ENCODE measurements around the gene CALY. TPM values are rescaled to one million over a fixed set of nuclear protein-coding genes. Genes with fewer than 3 reads are reported as not detected.

Gene CALY
- total RNA-seq, 1 experiment from 2014 or later, result not detected

- Histone ChIP-seq H3K4me1 (ENCODE audit: insufficient read depth, low read length, poor library complexity, severe bottlenecking) (peaks cover 18% of the 10 kb centered on the region), H3K27me3 (replicated peaks; ENCODE audit: insufficient read depth, low read depth, low read length, poor library complexity) (peaks cover 28% of the 10 kb centered on the region), H3K9me3 (ENCODE audit: low read depth, low read length, poor library complexity, severe bottlenecking) (no peaks in the 10 kb centered on the region), H3K4me3 (ENCODE audit: low read depth, low read length, poor library complexity, severe bottlenecking) (no peak overlapping the region), H3K36me3 (ENCODE audit: insufficient read depth, low read length, poor library complexity, severe bottlenecking) (no peaks in the 10 kb centered on the region), H3K27ac (ENCODE audit: low read depth, low read length, poor library complexity, severe bottlenecking) (no peak overlapping the region)
- intact Hi-C loops (cut with micrococcal nuclease; ENCODE audit: unreplicated experiment), result no loop called here
- no TSS peak for BruUV-seq (replicated peaks)
- POLR2A ChIA-PET (ENCODE audit: low non-redundant PET), result no interaction called here
- no peak for DNase-seq (ENCODE audit: low spot score)
- TF ChIP-seq CTCF (conservative IDR thresholded peaks at IDR 0.05; ENCODE audit: low read depth, low read length) (no peak), EZH2 (IDR thresholded peaks at IDR 0.05; ENCODE audit: borderline replicate concordance, low read depth, low read length, poor library complexity, severe bottlenecking) (no peak)
- CTCF ChIA-PET, result no interaction called here
Observed at GRCh38 chr10:133339708-133340380, 3.1 kb upstream of the CALY start.

GRCh38 chr10:133338080-133339071, 1.7 kb upstream of the CALY start:
- Histone ChIP-seq H3K4me1 (ENCODE audit: insufficient read depth, low read length, poor library complexity, severe bottlenecking) (peaks cover 18% of the 10 kb centered on the region), H3K27me3 (replicated peaks; ENCODE audit: insufficient read depth, low read depth, low read length, poor library complexity) (peaks cover 38% of the 10 kb centered on the region), H3K36me3 (ENCODE audit: insufficient read depth, low read length, poor library complexity, severe bottlenecking) (no peaks in the 10 kb centered on the region), H3K9me3 (ENCODE audit: low read depth, low read length, poor library complexity, severe bottlenecking) (no peaks in the 10 kb centered on the region), H3K4me3 (ENCODE audit: low read depth, low read length, poor library complexity, severe bottlenecking) (no peak overlapping the region), H3K27ac (ENCODE audit: low read depth, low read length, poor library complexity, severe bottlenecking) (no peak overlapping the region)
- TF ChIP-seq CTCF (conservative IDR thresholded peaks at IDR 0.05; ENCODE audit: low read depth, low read length), result no peak
- TF ChIP-seq EZH2 (IDR thresholded peaks at IDR 0.05; ENCODE audit: borderline replicate concordance, low read depth, low read length, poor library complexity, severe bottlenecking), result no peak
- BruUV-seq (replicated peaks), result no TSS peak
- no peak for DNase-seq (ENCODE audit: low spot score)
- ChIA-PET CTCF (no interaction called here), POLR2A (ENCODE audit: low non-redundant PET) (no interaction called here)
- intact Hi-C loops (cut with micrococcal nuclease; ENCODE audit: unreplicated experiment), result no loop called here

DNA sequence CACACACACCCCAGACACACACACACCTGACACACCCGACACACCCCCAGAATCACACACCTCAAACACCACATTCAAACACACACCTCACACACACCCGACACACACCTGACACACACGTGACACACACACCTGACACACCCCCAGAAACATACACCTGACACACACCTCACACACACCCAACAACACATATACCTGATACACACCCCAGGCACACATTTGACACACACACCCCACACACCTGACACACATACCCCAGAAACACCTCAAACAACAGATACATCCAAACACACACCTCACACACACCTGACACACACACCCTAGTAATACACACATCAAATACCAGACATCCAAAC, 652 bp upstream of the CALY start:
- POLR2A ChIA-PET (ENCODE audit: low non-redundant PET), result no interaction called here
- DNase-seq (ENCODE audit: low spot score), result no peak
- H3K4me1 ChIP-seq (ENCODE audit: insufficient read depth, low read length, poor library complexity, severe bottlenecking), result peaks cover 18% of the 10 kb centered on the region
- no peaks in the 10 kb centered on the region for H3K9me3 ChIP-seq (ENCODE audit: low read depth, low read length, poor library complexity, severe bottlenecking)
- H3K27ac ChIP-seq (ENCODE audit: low read depth, low read length, poor library complexity, severe bottlenecking), result no peak overlapping the region
- intact Hi-C loops (cut with micrococcal nuclease; ENCODE audit: unreplicated experiment), result no loop called here
- no peaks in the 10 kb centered on the region for H3K36me3 ChIP-seq (ENCODE audit: insufficient read depth, low read length, poor library complexity, severe bottlenecking)
- no peak for TF ChIP-seq EZH2 (IDR thresholded peaks at IDR 0.05; ENCODE audit: borderline replicate concordance, low read depth, low read length, poor library complexity, severe bottlenecking)
- no peak for TF ChIP-seq CTCF (conservative IDR thresholded peaks at IDR 0.05; ENCODE audit: low read depth, low read length)
- peaks cover 47% of the 10 kb centered on the region for H3K27me3 ChIP-seq (replicated peaks; ENCODE audit: insufficient read depth, low read depth, low read length, poor library complexity)
- CTCF ChIA-PET, result no interaction called here
- no TSS peak for BruUV-seq (replicated peaks)
- no peak overlapping the region for H3K4me3 ChIP-seq (ENCODE audit: low read depth, low read length, poor library complexity, severe bottlenecking)
